HG03039 (cell line): ENCODE data around the gene RASGRF2.
"Not testable (repeated sequence)": the region's sequence is repeated elsewhere in the genome, so short reads cannot be mapped to it uniquely, and the experiment has no call there.

Source experiments
- ATAC-seq: cut with Tn5 transposase; IDR thresholded peaks from one replicate; pipeline ENCODE4 v1.9.1; 2021; ENCODE audit warnings: mild to moderate bottlenecking, moderate library complexity; ENCODE audit not compliant: unreplicated experiment

The RASGRF2 gene

GRCh38 chr5:81068635-81069034 is 108.5 kb downstream of the RASGRF2 start:
- ATAC-seq: no peak

GRCh38 chr5:81069990-81070389 is 109.8 kb downstream of the RASGRF2 start:
- no peak for ATAC-seq

DNA sequence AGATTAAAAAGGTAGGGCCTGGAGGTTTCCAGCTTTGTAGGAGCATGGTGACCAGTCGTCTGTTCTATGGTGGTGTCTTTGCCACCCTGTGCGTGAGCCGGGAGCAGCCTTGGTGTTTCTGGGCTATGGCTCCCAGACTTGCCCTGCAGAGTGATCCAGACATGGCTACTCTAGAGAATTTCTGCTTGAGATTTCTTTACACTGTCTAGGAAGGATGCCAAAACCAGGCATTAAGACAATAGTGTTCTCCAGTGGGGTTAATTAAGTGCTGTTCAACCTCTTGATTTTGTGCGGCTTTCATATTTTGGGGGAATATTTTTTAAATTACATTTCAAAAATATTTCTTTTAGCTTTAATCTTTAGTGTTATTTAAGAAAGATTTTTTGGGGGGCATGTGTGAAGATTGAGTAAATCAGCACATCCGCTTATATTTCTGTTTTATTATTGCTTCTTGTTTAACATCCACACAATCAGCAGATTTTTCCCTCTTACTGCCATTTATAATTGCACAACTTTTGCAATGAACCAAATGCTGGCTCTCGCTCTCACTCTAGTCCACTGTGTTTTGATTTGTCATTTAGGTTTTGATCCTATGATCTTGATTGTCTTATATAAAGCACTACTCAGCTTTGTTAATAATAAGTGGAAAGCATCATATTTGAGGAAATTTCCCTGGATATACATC is 110.5 kb downstream of the RASGRF2 start:
- ATAC-seq: no peak

DNA sequence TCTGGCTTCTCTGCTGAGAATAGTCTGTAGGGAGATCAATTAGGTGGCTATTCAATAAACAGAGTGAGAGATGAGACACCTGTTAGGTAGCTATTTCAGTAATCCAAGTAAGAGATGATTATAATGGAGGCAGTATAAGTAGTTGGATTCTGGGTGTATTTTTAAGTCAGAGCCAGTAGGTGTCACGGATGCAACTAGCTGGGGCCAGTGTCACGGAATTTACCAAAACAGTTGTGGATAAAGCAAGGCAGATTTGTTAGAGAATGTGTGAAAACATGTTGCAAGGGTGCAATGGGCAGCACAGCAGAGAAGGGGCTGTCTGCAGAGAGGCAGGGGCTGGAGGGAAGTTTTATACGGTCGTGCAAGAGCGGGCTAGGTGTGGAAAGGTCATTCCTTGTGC is 114.9 kb downstream of the RASGRF2 start:
- ATAC-seq: no peak

- no peak for ATAC-seq
Observed at GRCh38 chr5:81077105-81077504, 116.9 kb downstream of the RASGRF2 start.

GRCh38 chr5:81078930-81079329 is 118.8 kb downstream of the RASGRF2 start:
- ATAC-seq: no peak

GRCh38 chr5:81080809-81081460 is 120.8 kb downstream of the RASGRF2 start:
- no peak for ATAC-seq

- no peak for ATAC-seq
Observed at GRCh38 chr5:81081461-81081835, 121.3 kb downstream of the RASGRF2 start.

DNA sequence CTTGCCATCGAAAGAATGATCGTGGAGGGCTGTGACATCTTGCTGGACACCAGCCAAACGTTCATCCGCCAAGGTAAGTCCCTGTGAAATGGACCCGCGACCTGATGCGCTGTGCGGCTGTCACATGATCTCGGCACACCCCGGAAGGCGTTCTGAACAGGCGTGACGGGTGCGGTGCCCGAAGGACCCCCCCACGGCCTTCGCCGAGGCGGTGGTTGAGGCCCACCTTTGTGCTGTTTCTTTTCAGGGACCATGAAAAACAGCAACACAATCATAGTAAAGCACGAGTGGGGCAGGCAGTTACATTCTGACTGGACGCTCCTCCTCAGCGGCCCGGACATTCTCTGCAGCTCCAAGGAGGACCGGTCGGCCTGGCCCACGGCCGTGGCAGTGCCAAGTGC is 126.7 kb downstream of the RASGRF2 start:
- ATAC-seq: no peak

DNA sequence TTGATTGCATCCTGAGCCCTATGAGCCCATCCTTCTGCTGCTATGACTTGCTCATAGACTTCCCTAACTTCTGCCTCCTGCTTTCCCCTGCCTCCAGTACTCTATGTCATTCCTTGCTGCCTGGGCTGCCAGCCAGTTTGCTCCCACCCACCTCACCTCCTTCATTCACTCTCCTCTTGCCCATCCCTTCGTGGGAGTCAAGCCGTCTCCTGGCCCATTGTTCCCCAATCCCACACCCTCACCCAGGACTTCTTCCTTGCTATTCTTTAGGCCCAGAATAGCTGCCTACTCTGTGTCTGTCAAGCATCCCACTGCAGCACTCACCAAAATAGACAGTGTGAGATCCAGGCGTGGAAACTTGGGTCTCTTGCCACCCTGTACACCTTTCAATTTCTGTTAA is 131.0 kb downstream of the RASGRF2 start:
- ATAC-seq: no peak

DNA sequence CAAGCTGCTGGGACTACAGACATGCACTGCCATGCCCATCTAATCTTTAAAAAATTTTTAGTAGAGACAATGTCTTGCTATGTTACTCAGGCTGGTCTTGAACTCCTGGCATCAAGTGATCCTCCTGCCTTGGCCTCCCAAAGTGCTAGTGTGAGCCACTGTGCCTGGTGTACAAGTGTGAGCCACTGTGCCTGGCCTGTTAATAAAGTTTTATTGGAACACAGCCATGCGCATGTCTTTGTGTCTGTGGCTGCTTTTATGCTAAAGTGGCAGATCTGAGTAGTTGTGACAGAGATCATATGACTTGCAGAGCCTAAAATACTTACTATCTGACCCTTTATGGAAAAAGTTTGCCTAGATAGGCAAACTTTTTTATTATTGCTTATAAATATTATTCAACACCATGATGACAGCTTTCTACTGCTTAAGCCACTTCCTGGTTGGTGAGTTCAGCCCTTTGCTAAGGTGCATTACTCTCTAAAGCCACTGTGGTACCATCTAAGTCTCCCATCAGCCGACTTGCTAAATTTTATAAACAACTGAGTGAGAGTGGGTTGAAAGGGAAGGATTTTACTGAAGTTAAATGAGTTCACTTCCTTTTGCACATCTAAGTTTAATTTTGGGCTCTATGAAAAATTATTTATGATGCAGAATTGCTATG is 133.5 kb downstream of the RASGRF2 start:
- no peak for ATAC-seq

- ATAC-seq: no peak
Observed at GRCh38 chr5:81095835-81096234, 135.7 kb downstream of the RASGRF2 start.

DNA sequence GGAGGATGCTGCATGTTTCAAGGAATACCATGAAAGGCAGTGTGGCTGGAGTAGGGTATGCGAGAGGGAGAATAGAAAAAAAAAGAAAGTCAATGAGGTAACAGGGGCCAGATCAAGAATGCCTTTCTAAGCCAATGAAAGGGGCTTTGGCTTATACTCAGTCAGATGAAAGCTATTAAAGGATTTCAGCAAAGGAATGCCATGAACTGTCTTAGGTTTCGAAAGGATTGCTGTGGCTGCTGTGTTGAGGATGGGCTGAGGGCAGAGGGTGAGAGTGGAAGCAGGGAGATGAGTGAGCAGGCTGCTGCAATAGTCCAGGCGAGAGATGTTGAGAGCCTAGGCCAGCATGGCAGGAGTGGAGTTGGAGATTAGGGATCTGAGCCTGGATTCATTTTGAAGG is 137.6 kb downstream of the RASGRF2 start:
- ATAC-seq: no peak

- no peak for ATAC-seq
Observed at GRCh38 chr5:81105261-81105877, 145.2 kb downstream of the RASGRF2 start.

- no peak for ATAC-seq
Observed at GRCh38 chr5:81115261-81115660, 155.1 kb downstream of the RASGRF2 start.

GRCh38 chr5:81117566-81117965 is 157.4 kb downstream of the RASGRF2 start:
- ATAC-seq: no peak

DNA sequence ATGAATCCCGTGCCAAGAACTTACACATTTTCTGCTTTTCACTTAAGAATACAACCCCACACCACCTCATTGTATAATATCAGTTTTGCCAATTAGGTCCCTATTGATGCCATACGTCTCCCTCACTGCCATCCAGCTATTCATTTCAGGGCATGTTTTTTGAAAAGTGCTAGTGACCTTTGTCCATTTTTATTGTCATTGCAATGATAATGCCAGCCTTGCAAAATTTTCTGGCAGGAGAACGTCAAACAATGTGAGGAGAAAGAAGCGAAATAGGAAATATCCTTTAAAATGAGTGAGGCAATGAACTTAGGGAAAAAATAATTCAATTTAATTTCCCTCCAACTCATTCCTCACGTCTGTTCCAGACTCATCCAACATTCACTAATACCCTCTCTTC is 161.1 kb downstream of the RASGRF2 start:
- ATAC-seq: no peak

- ATAC-seq: no peak
Observed at GRCh38 chr5:81121836-81122630, 161.9 kb downstream of the RASGRF2 start.

- not testable (repeated sequence) for ATAC-seq
Observed at GRCh38 chr5:81124689-81125088, 164.5 kb downstream of the RASGRF2 start.

- no peak for ATAC-seq
Observed at GRCh38 chr5:81125959-81126358, 165.8 kb downstream of the RASGRF2 start.

- no peak for ATAC-seq
Observed at GRCh38 chr5:81128416-81128815, 168.3 kb downstream of the RASGRF2 start.
